CD4-positive, alpha-beta T cell treated with Interleukin-15 for 1 hour (primary cell): ENCODE measurements around the gene ZAP70.
A peak's percentile ranks its signal among the peaks of the same experiment; 100 is the strongest.
"Not testable (repeated sequence)": the region's sequence is repeated elsewhere in the genome, so short reads cannot be mapped to it uniquely, and the experiment has no call there.

Source experiments
- DNase-seq: peaks from one replicate; pipeline ENCODE4 v3.0.0-alpha.2; 2020

ZAP70 gene

DNA sequence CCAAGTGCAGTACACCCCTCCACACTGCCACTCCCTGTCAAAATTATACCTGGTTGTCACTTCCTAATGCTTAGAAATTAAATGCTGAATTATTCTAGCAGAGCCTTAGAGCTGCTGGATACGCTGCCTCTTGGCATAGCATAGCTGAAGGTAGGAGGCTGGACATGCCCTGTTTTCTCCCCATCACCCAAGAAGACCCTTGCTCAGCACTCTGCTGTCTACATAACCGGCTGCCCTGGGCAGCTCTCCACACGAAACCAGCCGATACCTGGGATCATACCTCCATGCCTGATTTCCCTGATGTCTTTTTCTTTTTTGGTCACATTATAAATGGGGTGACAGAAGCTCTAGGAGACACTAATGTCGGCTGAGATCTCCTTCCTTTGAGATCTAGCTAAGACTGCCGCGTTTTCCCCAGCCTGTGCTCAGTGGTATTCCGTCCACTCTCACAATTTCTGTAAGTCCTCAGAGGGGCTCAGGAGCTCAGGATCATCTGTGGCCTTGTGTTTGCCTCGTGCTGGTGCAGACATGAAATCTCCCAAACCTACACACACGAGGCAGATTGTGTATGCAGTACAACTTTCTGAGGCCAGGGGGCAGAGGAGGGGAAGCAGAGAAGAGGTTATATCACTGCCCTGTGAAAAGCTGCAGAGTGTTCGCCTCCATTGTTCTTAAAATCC lies 13.5 kb upstream of the ZAP70 start:
- peak; percentile 58 for DNase-seq

DNA sequence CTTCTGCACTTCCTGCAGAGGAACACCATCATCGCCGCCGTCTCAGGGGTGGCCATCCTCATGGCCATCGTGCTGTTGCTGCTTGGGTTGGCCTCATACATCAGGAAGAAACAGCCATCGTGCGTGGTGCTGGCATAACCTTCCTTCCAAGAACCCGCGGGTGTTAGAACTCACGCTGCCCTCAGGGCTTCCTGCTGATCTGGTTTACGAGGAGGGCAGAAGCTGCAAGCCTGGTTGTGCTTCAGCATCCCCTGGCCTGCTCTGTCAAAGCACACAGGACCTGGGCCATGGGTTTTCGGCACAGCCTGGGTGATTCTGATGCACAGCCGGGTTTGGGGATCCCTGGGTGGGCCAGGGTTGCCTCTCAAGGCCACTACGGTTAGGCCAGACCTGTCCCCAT lies 12.2 kb upstream of the ZAP70 start:
- no peak for DNase-seq

DNA sequence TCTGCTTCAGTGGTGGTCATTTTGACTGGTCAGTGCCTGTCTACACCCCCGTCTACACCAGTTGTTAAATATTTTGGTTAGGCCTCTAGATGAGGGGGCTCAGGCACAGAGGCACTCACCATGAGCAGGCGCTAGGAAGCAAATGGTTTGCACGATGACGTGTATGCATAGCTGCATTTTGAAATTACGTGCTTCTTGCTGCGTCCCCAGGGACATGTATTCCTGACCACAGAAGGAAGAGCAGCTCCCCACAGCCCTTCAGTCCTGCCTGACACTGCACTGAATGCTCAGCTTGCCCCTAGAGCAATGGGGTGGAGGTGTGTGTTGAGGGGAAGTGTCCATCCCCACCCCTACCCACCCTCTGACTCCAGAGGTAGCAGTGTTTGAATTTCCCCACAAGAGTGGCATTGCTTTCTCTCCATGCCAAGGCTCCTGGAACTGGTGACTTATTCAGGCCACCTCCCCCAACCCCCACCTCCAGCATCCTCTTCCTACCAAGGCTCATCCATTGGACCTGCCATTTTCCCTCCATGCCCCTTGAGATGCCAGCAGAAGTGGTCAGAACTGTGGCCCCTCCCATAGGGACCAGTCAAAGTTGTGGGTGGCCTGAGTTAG lies 11.4 kb upstream of the ZAP70 start:
- DNase-seq, result no peak

DNA sequence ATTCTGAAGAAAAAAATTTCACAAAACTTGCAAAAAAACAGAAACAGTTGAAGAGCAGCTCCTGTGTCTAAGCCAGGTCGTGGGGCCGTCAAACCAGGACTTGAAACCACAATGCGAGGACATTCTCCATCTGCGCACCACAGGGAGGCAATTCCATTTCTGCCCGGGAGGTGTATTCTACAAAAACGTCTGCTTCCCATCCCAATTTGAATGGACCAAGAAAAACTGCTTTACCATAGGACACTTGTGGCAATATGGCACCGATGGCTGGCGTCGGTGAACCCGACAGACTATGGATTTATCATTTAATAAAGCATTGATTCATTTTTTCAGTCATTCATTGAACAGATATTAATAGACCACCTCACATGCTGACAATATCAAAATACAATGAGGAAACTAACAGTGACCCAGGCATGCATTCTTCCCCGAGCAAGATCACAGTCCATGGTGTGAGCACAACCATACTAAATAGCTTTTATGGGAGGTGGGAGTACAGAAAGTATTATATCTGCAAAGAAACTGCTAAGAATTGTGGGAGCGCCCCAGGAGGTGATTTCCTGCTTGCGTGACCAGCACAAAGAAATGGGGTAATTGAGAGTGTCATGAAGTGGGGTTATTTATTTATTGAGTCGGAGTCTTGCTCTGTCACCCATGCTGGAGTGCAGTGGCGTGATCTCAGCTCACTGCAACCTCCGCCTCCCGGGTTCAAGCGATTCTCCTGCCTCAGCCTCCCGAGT lies 10.5 kb upstream of the ZAP70 start:
- DNase-seq, result no peak

DNA sequence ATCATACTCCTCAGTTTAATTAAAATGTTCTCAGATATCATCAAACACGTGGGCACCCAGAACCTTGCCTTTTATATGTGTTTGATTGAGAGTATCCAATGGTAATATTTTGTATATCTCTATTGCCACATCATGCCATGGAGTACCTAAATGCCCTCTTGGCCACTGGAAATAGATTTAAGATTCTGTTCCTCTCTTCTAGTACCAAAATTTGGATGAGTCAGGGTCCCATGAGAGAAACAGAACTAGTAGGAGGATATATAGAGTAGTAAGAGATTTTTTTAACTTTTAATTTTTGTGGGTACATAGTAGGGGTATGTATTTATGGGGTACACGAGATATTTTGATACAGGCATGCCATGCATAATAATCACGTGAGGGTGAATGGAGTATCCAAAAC lies 9.6 kb upstream of the ZAP70 start:
- DNase-seq, result no peak

DNA sequence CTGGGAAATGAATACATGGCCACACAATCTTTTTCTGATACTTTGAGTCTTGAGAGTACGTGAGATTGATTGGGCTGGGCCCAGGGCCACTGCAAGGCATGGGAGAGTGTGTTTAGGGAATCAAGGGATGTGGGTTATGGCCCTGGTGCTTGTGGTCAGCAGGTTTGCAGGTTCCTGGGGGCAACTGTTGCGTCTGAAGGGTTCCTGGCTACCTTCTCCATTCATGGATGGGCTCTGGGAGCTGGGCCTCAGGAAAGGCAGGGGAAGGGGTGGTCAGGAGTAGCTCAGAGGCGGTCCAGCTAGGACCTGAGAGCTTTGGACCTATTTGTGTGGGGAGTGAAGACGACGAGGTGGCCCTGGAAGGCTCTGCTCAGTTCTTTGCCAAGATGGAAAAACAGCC lies 8.4 kb upstream of the ZAP70 start:
- no peak for DNase-seq

DNA sequence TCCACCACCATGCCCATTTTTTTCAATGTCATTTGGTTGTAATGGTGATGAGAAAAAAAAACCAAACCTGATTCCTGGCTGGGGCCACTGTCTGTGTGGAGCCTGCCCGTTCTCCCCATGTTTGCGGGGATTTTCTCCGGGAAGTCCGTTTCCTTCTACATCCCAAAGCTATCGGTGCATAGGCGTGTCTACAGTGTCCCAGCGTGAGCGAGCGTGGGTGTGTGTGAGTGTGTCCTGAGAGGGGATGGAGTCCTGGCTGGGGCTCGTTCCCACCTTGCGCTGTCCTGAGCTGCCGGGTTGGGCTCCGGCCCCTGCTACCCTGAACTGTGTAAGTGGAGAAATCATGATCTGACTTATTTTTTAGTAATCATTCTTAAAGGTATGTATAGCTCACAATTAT lies 7.3 kb upstream of the ZAP70 start:
- DNase-seq, result no peak

DNA sequence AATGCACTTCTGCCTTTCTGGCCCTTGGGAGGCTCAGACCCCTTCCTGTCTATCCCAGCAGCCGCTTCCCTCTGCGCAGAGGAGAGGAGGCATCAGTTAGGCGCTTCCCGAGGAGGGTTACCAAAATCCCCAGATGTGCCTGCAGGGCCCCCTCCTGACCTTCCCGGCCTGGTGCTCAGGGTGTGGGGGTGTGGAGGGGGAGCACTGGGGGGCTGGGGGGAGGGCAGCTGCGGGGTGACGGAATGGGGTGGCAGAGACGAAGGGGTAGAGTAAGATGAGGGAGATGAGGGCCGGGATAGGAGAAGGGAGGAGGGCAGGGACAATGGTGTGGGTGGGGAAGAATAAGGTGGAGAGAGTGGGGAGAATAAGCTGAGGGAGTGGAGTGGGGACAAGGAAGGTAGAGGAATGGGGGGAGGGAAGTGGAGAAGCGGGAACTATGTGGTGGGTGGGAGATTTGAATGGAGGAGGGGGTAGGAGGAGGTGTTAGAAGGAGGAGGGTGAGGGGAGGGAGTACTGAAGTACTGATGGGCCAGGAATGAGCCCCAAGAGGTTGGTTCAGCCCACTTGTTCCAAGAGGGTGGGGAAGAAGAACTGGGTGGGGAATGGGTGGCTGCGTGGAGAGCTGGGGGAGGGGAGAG lies 6.5 kb upstream of the ZAP70 start:
- DNase-seq, result no peak

DNA sequence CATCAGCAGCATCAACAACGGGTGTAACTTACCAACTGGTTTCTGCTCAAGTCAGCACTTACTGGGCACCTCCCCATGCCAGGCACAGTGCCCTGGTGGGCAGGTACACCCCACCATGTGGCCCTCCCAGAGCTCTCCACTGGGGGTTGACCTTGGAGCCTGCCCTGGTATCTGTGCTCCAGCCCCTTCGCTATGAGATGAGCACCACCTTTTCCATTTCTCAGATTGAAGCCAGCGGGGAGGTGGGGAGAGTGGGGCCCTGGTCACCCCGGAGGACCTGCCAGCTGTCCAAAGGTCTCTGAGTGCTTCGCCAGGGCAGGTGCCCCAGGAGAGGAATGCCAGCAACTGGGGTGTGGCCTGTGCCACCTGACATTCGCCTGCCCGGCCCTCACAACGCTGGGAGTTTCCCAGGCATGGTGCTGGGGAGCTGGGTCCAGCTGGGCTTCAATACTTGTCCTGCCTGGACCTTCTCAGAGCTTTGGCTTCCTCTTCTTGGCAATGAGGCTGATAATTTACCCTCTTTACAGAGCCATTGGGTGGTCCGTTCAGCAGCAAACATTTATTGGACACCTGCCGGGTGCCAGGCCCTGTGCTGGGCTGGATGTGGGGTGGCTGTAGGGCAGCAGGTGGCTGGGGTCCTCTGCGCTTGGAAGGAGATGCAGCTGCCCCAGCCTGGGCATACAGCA lies 5.9 kb upstream of the ZAP70 start:
- no peak for DNase-seq

DNA sequence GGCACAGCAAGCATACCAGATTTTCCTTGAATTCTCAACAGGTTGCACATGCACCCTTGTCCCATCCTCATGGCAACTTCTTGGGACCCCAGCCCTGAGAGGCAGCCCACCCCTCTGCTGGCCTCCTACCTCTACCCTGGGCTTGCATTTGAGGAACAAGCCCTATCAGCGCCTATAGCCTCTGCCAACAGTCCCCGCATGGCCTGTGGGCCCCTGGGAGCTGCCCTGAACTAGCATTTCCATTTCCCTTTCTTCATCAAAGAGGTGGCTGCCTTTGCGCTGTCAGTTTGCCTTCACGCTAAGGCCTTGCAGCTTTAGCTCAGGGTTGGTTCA lies 5.4 kb upstream of the ZAP70 start:
- no peak for DNase-seq

DNA sequence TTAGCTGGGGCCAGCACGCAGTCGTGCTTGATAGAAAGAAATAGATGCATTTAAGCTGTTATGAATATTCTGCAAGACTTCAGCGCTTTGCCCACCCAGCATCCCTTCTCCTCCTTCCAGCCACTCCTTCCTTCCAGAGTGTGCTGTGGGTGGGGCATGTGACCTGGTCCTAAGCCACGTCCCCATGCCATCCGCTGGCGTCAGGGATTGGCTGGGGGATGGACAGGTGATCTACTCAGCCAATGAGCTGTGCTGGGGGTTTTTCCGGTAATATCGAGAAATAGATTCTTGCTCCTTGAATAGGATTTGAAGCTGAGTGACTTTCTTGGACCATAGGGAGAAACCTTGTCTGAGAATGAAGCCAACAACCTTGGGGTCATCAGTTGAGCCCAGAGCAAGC lies 4.8 kb upstream of the ZAP70 start:
- no peak for DNase-seq

DNA sequence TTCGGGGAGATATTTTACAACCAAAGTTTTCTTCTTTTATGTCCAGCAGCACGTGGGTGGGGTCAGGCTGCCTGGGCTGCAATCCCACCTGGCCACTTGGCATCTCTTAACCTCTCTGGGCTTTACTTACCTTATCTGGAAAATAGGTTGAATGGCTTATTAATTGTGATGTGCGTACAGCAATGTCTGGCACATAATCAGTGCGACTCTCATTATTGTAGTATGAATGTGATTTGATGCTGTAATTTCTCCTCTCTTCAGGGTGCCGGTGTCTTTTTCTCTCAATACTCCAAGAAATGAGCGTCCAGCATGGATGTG lies 2.0 kb upstream of the ZAP70 start:
- DNase-seq, result no peak

DNA sequence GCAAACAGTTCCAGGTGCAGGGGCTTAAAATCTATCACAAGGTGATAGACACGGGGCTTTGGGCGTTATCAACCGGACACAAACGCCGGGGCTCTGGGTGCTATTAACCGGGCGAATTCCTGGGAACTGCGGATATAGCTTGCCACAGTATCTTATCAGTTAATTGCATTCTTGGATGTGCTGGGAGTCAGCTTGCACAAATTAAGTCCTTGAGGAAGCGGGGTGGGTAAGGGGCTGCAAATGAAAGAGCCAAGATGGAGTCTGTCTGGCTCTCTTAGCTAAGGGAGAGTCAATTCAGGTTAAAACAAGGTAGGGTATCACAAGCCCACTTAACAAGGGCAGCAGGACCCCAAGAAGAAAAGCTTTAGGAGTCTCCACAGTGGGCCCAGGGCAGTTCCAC lies 1.2 kb upstream of the ZAP70 start:
- not testable (repeated sequence) for DNase-seq

DNA sequence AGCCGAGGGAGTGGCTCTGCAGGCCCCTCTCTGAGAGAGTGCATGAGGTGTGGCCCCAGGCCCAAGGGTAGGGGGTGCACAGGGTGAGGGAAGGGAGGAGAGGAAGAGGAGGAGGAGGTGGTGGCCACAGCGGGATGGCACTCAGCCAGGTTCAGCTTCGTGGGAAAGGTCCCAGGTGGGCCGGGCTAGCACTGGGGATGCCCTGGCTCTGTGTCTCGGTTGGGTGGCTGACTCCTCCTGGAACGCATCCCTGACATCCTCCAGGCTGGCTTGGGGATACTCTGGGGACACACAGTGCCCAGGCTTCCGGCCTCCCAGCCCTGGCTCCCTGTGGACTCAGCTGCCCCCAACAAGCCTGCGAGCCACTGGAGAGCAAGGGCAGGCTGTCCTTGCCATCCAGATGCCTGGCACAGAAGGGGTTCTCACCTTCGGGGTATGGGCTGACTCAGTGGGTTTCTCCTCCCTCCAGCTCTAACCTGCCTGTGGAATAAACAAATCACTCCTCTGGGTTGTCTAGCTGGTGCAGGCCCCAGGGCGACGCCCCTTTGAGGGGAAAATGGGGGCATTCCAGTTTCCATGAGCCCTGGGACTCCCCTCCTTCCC lies 582 bp upstream of the ZAP70 start:
- DNase-seq, result no peak

DNA sequence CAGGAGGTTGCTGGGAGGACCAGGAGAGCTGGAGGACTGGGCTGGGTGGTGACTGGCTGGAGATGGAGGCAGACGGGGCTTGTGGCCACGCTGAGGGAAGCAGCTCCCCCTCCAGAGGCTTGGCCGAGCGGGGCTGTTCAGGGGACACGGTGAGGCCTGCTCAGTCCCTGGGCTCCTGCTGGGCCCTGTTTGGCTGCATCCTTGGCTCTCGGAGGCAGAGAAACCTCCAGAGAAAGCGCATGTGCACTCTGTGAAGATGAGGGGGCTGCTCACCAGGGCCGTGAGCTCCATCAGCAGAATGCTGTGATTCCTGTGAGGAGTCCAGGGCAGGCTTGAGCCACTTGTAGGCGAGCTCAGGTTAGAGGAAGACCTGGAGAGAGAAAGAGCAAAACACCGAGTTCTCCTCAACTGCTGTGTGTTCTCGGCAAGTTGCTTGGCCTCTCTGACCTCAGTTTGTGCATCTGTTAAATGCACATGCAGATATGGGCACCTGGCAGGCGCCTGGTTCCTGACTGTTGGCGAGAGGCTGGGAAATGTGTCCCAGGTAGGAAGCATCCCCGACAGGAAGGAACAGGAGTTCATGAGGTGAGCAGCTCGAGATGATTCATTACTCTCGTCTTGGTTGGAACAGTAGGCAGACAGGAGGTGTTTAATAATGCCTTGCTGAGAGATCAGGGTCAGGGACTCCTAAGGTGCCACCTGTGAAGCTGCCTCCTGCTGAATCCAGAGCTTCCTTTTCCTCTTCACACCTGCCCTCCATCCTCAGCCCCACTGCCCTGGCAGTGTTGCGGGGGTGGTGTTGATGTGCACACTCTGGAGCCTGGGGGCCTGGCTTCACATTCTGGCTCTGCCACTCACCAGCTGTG lies 941 bp downstream of the ZAP70 start:
- no peak for DNase-seq

DNA sequence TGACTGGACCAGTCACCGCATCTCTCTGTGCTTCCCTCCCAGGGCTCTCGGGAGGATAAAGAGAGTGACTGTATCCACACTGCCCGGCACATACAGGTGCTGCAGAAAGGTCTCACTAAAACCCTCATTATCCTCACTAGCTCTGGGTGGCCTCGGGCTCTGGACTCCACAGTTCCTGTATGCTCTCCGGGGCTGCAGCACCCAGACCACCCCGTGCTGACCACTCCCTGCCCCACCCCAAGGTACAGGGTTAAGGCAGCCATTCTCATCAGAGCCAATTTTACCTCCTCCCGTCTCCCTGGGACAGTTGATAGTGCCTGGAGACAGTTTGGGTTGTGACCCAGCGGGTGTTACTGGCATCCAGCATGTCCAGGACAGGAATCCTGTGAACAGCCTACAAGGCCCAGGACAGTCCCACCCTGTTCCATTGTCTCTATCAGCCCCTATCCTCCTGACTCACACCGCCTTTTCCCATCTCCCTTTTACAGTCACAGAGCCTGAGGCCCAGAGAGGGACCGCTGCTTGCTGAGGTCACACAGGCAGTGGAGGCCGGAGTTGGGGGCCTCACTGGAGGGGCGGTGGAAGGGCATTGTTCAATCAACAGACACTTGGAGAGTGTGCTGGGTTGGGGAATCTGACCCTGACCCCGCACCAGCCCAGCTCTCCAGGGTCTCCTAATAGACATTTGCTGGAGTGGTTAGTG lies 1.7 kb downstream of the ZAP70 start:
- DNase-seq, result no peak

DNA sequence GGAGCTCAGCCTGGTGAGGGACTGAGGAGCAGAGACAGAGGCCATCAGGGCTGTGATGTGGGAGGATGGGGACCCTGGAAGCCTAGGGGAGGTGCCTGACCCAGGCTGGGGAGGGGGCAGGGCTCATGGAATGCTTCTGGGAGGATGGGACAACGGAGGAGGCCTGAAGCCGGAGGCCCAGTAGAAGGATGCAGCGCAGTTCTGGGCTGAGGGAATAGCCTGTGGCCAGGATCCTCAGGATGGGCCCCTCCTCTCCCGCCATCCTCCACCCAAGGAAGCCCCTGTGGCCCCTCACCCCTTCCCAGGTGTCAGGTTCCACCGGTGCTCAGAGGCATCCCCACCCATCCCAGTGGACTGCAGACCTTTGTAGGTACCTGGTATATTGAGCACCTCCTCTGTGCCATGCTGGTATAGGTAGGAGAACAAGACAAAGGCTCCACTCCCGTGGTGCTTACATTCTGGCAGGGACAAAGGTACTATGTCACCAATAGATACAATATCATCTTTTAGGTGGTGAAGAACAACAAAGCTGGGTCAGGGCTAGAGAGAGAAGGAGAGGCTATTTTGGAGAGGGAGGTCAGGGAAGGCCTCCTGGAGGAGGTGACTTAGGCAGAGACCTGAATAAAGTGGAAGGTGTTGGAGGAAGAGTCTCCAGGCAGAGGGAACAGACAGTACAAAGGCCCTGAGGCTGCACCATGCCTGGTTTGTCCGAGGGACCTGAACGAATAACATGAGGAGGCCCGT lies 2.7 kb downstream of the ZAP70 start:
- DNase-seq, result no peak

DNA sequence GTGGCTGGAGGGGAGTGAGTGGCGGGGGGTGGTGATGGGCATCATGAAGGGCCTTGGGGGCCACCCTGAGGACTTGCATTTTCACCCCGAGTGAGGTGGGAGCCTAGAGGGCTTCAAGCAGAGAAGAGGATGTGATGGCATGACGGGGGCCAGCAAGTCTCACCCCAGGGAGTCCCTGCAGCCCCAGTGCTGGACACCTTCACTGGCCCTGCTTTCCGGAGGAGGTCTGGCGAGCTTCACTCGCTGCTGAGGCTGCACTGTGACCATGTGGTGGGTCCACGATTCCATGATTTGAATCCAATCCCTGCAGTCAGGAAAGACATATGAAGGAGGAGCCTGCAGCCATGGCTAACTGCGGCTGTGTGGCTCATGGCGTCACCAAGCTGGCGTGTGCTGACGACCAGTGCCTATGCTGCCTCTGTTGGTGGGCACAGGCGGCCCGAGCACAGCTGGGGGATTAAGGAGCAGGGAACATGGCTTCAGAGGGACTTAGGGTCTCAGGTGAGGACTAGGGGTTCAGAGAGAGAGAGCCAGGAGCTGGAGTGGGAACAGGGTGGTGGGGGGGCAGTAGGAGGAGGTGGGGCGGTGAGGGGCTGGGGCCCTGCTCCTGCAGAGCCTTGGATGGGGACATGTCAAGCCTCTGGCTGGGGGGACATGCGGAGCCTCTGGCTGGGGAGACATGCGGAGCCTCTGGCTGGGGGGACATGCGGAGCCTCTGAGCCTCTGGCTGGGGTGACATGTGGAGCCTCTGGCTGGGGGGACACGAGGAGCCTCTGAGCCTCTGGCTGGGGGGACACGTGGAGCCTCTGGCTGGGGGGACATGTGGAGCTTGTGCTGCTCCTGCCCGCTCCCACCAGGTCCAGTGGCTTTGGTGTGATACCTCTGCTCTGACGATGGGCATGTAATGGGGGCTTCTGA lies 3.6 kb downstream of the ZAP70 start:
- DNase-seq, result no peak

DNA sequence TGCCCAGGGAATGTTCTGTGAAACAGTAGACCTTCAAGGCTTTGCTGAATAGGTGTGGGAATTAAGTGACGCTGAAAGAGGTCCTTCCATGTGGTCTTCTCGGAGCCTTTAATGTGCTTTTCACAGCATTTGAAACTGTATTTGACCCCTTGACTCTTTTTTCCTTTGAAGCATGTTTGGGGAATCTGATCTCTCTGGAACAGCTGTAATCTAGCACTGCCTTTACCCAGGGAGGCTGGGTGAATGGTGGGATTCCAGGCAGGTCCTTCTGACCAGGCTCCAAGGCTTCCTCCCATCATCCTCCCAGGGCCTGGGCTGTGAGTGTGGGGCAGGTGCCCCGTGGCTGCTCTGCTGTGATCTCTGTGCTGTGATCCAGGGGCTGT lies 4.2 kb downstream of the ZAP70 start:
- no peak for DNase-seq
